Chondrocyte (in vitro differentiated cells): ENCODE data around the gene RASL11B. TPM values are rescaled to one million over a fixed set of nuclear protein-coding genes. Genes with fewer than 3 reads are reported as not detected.

Experiments used
- DNase-seq: peaks from one replicate; pipeline ENCODE4 v3.0.0; 2021; ENCODE audit warnings: mixed read lengths, low spot score
- H3K27ac Mint-ChIP-seq: one replicate; pipeline ENCODE4 v1.8.0; 2021; ENCODE audit warnings: mild to moderate bottlenecking, moderate library complexity, mixed read lengths; ENCODE audit not compliant: unreplicated experiment
- H3K27me3 Mint-ChIP-seq: 2 replicates; pipeline ENCODE4 v1.8.0; 2021; ENCODE audit warnings: low read depth, mixed read lengths
- H3K36me3 Mint-ChIP-seq: 2 replicates; pipeline ENCODE4 v1.8.0; 2021; ENCODE audit warnings: low read depth, mixed read lengths
- H3K4me1 Mint-ChIP-seq: 2 replicates; pipeline ENCODE4 v1.8.0; 2021; ENCODE audit warnings: low read depth, mild to moderate bottlenecking, mixed read lengths
- H3K4me3 Mint-ChIP-seq: one replicate; pipeline ENCODE4 v1.8.0; 2021; ENCODE audit warnings: mild to moderate bottlenecking, moderate library complexity, mixed read lengths; ENCODE audit not compliant: unreplicated experiment
- H3K9me3 Mint-ChIP-seq: 2 replicates; pipeline ENCODE4 v1.8.0; 2021; ENCODE audit warnings: low read depth, mixed read lengths
- CTCF ChIP-seq: fragments of 200-600 bp; sonication (generic); IDR thresholded peaks from 2 replicates; pipeline ENCODE4 v1.5.0; 2021; ENCODE audit warnings: antibody characterized with exemption, mild to moderate bottlenecking, moderate library complexity
- total RNA-seq: library from RNA; stranded (reverse); gene quantifications from 3 replicates; pipeline ENCODE4 v1.2.1, GENCODE V29; 2021

RASL11B gene
- total RNA-seq, 1 donor from 2014 or later: 8.1 TPM

GRCh38 chr4:52915730-52916300, 53.7 kb downstream of the RASL11B start:
- Mint-ChIP-seq H3K27ac (no peak overlapping the region), H3K36me3 (no peaks in the 10 kb centered on the region), H3K4me1 (peaks cover 10% of the 10 kb centered on the region)

More at GRCh38 chr4:52915730-52916300, 53.7 kb downstream of the RASL11B start:
- H3K4me3 Mint-ChIP-seq: no peak overlapping the region
- H3K27me3 Mint-ChIP-seq: no peaks in the 10 kb centered on the region
- DNase-seq: no peak
- H3K9me3 Mint-ChIP-seq: no peaks in the 10 kb centered on the region
- TF ChIP-seq CTCF: no peak

Other genes starting within 250 kb of the RASL11B start
- 24.9 to 27.3 TPM (median 27.0 TPM) in 3 replicates for gene USP46, start 203.0 kb upstream of the RASL11B start, total RNA-seq
- gene ERVMER34-1, start 110.9 kb upstream of the RASL11B start, total RNA-seq: 1.4 to 1.7 TPM (median 1.5 TPM) in 3 replicates